Measurements from ENCODE around the gene HSPA12B. TPM values are rescaled to one million over a fixed set of nuclear protein-coding genes. Genes with fewer than 3 reads are reported as not detected.

HSPA12B gene
- total and polyA plus RNA-seq, 2 of the 13 experiments (the other 11 are each of a cell fraction or from before 2014, with no cell fraction given) = 0.01 TPM; not detected in 1

- TF ChIP-seq ZNF644 (CRISPR knock-in tag; IDR thresholded peaks at IDR 0.05; ENCODE audit: low read depth) (no peak), MATR3 (CRISPR knock-in tag; IDR thresholded peaks at IDR 0.05) (no peak), ZMYM4 (CRISPR knock-in tag; IDR thresholded peaks at IDR 0.05) (no peak), ZNF841 (CRISPR knock-in tag; IDR thresholded peaks at IDR 0.05; ENCODE audit: borderline replicate concordance) (no peak), ZNF776 (CRISPR knock-in tag; IDR thresholded peaks at IDR 0.05) (no peak), RBAK (CRISPR knock-in tag; IDR thresholded peaks at IDR 0.05) (peak; percentile 74; the same call in 1 of the 2 replicates), HMGXB4 (CRISPR knock-in tag; IDR thresholded peaks at IDR 0.05; ENCODE audit: borderline replicate concordance in 1 of 2, low read depth in 1 of 2) (no peak; a peak in 1 of 4 replicates), TCF7L2 (IDR thresholded peaks at IDR 0.05; ENCODE audit: low read depth, low read length) (no peak), ZNF589 (CRISPR knock-in tag; conservative IDR thresholded peaks at IDR 0.05) (no peak), ZNF460 (CRISPR knock-in tag; IDR thresholded peaks at IDR 0.05; ENCODE audit: borderline replicate concordance) (no peak), ZNF3 (CRISPR knock-in tag; IDR thresholded peaks at IDR 0.05) (no peak), FOXC1 (CRISPR knock-in tag; IDR thresholded peaks at IDR 0.05; ENCODE audit: borderline replicate concordance) (no peak), SKIL (CRISPR knock-in tag; IDR thresholded peaks at IDR 0.05; ENCODE audit: borderline replicate concordance) (no peak), ZNF777 (CRISPR knock-in tag; IDR thresholded peaks at IDR 0.05) (peak; percentile 72), ZFP90 (CRISPR knock-in tag; IDR thresholded peaks at IDR 0.05; ENCODE audit: borderline replicate concordance) (no peak), ZEB1 (IDR thresholded peaks at IDR 0.05; ENCODE audit: insufficient replicate concordance, low read depth) (peak; percentile 66), BRD4 (CRISPR knock-in tag; IDR thresholded peaks at IDR 0.05) (no peak), ZNF180 (CRISPR knock-in tag; IDR thresholded peaks at IDR 0.05; ENCODE audit: borderline replicate concordance, low read depth) (no peak), ZSCAN29 (CRISPR knock-in tag; conservative IDR thresholded peaks at IDR 0.05) (no peak), ZNF564 (CRISPR knock-in tag; IDR thresholded peaks at IDR 0.05) (no peak)
- TF ChIP-seq, protein P1, sequence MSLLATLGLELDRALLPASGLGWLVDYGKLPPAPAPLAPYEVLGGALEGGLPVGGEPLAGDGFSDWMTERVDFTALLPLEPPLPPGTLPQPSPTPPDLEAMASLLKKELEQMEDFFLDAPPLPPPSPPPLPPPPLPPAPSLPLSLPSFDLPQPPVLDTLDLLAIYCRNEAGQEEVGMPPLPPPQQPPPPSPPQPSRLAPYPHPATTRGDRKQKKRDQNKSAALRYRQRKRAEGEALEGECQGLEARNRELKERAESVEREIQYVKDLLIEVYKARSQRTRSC (CRISPR knock-in tag; IDR thresholded peaks at IDR 0.05; ENCODE audit: low read depth) = no peak
- TF ChIP-seq, protein P2, sequence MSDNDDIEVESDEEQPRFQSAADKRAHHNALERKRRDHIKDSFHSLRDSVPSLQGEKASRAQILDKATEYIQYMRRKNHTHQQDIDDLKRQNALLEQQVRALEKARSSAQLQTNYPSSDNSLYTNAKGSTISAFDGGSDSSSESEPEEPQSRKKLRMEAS (IDR thresholded peaks at IDR 0.05) = 0 out of 2 replicates have a peak, but pooled peaks have one; percentile 14
- TF ChIP-seq, protein P3, sequence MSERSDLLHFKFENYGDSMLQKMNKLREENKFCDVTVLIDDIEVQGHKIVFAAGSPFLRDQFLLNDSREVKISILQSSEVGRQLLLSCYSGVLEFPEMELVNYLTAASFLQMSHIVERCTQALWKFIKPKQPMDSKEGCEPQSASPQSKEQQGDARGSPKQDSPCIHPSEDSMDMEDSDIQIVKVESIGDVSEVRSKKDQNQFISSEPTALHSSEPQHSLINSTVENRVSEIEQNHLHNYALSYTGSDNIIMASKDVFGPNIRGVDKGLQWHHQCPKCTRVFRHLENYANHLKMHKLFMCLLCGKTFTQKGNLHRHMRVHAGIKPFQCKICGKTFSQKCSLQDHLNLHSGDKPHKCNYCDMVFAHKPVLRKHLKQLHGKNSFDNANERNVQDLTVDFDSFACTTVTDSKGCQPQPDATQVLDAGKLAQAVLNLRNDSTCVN (CRISPR knock-in tag; IDR thresholded peaks at IDR 0.05; ENCODE audit: borderline replicate concordance) = no peak
- TF ChIP-seq, protein P4, sequence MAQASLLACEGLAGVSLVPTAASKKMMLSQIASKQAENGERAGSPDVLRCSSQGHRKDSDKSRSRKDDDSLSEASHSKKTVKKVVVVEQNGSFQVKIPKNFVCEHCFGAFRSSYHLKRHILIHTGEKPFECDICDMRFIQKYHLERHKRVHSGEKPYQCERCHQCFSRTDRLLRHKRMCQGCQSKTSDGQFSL (CRISPR knock-in tag; IDR thresholded peaks at IDR 0.05) = no peak
These were observed 65.3 kb downstream of the HSPA12B start (continued) for GRCh38 chr20:3797592-3798372.

Measured in HepG2 (cell line).